Measurements from ENCODE around the gene ABI3BP.

The ABI3BP gene

DNA sequence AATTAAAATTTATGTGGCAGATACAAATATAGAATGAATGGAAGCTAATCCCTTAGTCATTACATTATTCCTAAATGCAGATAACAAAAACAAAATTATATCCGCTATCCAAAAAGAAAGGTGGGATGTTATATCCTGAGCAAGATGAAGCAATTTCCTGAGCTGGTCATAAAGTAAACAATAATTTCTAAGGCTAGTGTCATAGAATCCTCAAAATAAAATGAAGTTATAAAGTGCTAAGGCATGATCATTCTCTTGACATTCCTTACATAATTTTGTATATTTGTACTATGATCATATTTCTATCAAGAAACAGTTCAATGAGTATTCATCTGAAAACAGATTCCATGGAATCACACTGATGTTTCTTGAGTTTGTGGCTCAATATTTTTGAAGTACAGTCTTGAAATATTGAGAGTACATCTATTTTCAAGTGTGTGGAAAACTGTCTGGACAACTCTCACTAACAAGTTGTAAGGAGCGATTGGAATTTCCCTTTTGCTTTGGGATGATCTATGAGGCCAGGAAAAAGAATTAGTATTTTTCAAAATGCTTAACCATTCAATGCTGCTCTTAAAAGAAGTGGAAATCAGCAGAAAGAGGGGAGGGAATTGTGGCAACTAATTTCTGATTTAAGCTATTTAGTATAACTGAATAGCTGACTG lies 92.4 kb downstream of the ABI3BP start:
- Histone ChIP-seq H3K9ac (ENCODE audit: low read length) (no peak overlapping the region), H3K9me3 (replicated peaks; ENCODE audit: insufficient read depth, low read length) (no peaks in the 10 kb centered on the region), H2AFZ (ENCODE audit: low read length) (no peak overlapping the region), H4K20me1 (ENCODE audit: insufficient read depth, low read length) (no peaks in the 10 kb centered on the region), H3K79me2 (ENCODE audit: low read length) (no peaks in the 10 kb centered on the region), H3K4me2 (ENCODE audit: low read depth, low read length) (no peak overlapping the region), H3K4me1 (ENCODE audit: low read length) (0 out of 2 replicates have a peak, but pooled peaks cover 6% of the 10 kb centered on the region), H3K4me3 (ENCODE audit: low read length) (no peak overlapping the region), H3F3A (ENCODE audit: insufficient read depth, low read length) (no peaks in the 10 kb centered on the region), H3K36me3 (replicated peaks; ENCODE audit: insufficient read depth, low read length) (no peaks in the 10 kb centered on the region), H3K27me3 (replicated peaks; ENCODE audit: insufficient read depth, low read length) (peaks cover 4% of the 10 kb centered on the region; the same call in 1 of the 2 replicates), H3K27ac (ENCODE audit: low read length) (no peak overlapping the region), H3K9me2 (replicated peaks; ENCODE audit: insufficient read depth, low read length) (no peaks in the 10 kb centered on the region)
- TF ChIP-seq EZH2phosphoT487 (IDR thresholded peaks at IDR 0.05; ENCODE audit: low read length): no peak
- TF ChIP-seq, protein P1, sequence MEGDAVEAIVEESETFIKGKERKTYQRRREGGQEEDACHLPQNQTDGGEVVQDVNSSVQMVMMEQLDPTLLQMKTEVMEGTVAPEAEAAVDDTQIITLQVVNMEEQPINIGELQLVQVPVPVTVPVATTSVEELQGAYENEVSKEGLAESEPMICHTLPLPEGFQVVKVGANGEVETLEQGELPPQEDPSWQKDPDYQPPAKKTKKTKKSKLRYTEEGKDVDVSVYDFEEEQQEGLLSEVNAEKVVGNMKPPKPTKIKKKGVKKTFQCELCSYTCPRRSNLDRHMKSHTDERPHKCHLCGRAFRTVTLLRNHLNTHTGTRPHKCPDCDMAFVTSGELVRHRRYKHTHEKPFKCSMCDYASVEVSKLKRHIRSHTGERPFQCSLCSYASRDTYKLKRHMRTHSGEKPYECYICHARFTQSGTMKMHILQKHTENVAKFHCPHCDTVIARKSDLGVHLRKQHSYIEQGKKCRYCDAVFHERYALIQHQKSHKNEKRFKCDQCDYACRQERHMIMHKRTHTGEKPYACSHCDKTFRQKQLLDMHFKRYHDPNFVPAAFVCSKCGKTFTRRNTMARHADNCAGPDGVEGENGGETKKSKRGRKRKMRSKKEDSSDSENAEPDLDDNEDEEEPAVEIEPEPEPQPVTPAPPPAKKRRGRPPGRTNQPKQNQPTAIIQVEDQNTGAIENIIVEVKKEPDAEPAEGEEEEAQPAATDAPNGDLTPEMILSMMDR (IDR thresholded peaks at IDR 0.05; ENCODE audit: low read length): no peak
- TF ChIP-seq EZH2 (optimal IDR thresholded peaks at IDR 0.05; ENCODE audit: low read depth, low read length): no peak
- DNase-seq: no peak

DNA sequence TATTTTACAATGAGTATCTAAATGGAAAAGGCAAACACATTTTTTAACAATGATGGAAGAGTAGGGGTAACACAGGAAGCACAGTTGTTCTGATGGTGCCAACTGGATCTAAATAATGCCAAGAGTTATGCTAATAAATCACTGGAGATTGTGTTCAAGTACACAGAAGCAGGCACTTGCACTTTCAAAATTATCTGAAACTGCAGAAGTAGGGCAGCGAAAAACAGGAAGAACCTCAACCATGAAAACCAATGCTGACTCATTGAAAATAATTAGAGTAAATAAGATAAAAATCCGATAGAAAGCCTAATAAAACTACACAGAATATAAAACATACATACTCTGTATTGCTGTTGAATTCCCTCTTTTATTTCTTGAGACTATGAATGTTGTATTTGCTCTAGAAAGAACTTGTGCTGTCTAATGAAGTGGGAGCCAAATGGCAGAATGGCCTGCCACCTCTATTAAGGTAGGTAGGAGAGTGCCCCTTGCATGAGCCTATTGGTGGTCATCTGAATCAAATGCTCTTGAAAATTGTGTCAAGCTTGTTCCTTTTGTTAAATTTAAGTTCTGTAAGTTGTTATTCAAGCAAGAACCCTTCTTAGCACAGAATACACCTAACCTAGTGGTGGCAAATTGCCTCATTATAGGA lies 93.7 kb downstream of the ABI3BP start:
- Histone ChIP-seq H3K27ac (ENCODE audit: low read length) (no peak overlapping the region), H3K79me2 (ENCODE audit: low read length) (no peaks in the 10 kb centered on the region), H3K4me1 (ENCODE audit: low read length) (0 out of 2 replicates have a peak, but pooled peaks cover 6% of the 10 kb centered on the region), H3K9me2 (replicated peaks; ENCODE audit: insufficient read depth, low read length) (no peaks in the 10 kb centered on the region), H3K4me2 (ENCODE audit: low read depth, low read length) (0 out of 2 replicates have a peak overlapping the region, but pooled peaks have one; percentile 0), H3K4me3 (ENCODE audit: low read length) (no peak overlapping the region), H3K27me3 (replicated peaks; ENCODE audit: insufficient read depth, low read length) (peaks cover 4% of the 10 kb centered on the region; the same call in 1 of the 2 replicates), H3K36me3 (replicated peaks; ENCODE audit: insufficient read depth, low read length) (no peaks in the 10 kb centered on the region), H3K9me3 (replicated peaks; ENCODE audit: insufficient read depth, low read length) (no peaks in the 10 kb centered on the region), H4K20me1 (ENCODE audit: insufficient read depth, low read length) (no peaks in the 10 kb centered on the region), H3F3A (ENCODE audit: insufficient read depth, low read length) (no peaks in the 10 kb centered on the region), H2AFZ (ENCODE audit: low read length) (no peak overlapping the region), H3K9ac (ENCODE audit: low read length) (no peak overlapping the region)
- DNase-seq: peak; percentile 59
- no peak for TF ChIP-seq EZH2phosphoT487 (IDR thresholded peaks at IDR 0.05; ENCODE audit: low read length)
- TF ChIP-seq EZH2 (optimal IDR thresholded peaks at IDR 0.05; ENCODE audit: low read depth, low read length): no peak
- TF ChIP-seq, protein P1 (IDR thresholded peaks at IDR 0.05; ENCODE audit: low read length): no peak

DNA sequence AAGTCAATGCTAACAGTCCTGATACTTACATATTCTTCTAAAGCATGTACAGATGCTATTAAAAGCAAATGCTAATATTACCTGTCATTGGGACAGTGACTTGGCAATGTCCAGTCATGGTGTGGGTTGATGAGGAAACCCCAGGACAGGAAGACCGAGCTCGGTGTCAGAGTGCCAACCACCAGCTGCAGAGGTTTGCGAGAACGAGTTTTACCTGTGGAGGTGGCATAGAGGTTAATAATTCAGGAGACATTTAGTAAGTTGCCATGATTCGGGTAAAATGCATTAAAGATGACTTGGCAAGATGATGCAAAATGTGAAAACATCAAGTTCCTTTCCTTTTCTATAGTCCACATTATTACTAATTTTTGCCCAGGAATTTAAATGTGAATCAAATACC lies 94.5 kb downstream of the ABI3BP start:
- Histone ChIP-seq H3K79me2 (ENCODE audit: low read length) (no peaks in the 10 kb centered on the region), H3K4me2 (ENCODE audit: low read depth, low read length) (no peak overlapping the region), H3K9ac (ENCODE audit: low read length) (no peak overlapping the region), H3K27ac (ENCODE audit: low read length) (no peak overlapping the region), H3K27me3 (replicated peaks; ENCODE audit: insufficient read depth, low read length) (peaks cover 4% of the 10 kb centered on the region; the same call in 1 of the 2 replicates), H3K4me3 (ENCODE audit: low read length) (no peak overlapping the region), H4K20me1 (ENCODE audit: insufficient read depth, low read length) (no peaks in the 10 kb centered on the region), H3K9me2 (replicated peaks; ENCODE audit: insufficient read depth, low read length) (no peaks in the 10 kb centered on the region), H3F3A (ENCODE audit: insufficient read depth, low read length) (no peaks in the 10 kb centered on the region), H3K36me3 (replicated peaks; ENCODE audit: insufficient read depth, low read length) (no peaks in the 10 kb centered on the region), H3K9me3 (replicated peaks; ENCODE audit: insufficient read depth, low read length) (no peaks in the 10 kb centered on the region), H3K4me1 (ENCODE audit: low read length) (0 out of 2 replicates have a peak, but pooled peaks cover 6% of the 10 kb centered on the region), H2AFZ (ENCODE audit: low read length) (no peak overlapping the region)
- DNase-seq: no peak
- TF ChIP-seq, protein P1 (IDR thresholded peaks at IDR 0.05; ENCODE audit: low read length): no peak
- TF ChIP-seq EZH2 (optimal IDR thresholded peaks at IDR 0.05; ENCODE audit: low read depth, low read length) (no peak), EZH2phosphoT487 (IDR thresholded peaks at IDR 0.05; ENCODE audit: low read length) (no peak)

All from MM.1S (cell line).